ENCODE results near the gene UBA7.
"Not testable (repeated sequence)": the region's sequence is repeated elsewhere in the genome, so short reads cannot be mapped to it uniquely, and the experiment has no call there.

The UBA7 gene, protein sequence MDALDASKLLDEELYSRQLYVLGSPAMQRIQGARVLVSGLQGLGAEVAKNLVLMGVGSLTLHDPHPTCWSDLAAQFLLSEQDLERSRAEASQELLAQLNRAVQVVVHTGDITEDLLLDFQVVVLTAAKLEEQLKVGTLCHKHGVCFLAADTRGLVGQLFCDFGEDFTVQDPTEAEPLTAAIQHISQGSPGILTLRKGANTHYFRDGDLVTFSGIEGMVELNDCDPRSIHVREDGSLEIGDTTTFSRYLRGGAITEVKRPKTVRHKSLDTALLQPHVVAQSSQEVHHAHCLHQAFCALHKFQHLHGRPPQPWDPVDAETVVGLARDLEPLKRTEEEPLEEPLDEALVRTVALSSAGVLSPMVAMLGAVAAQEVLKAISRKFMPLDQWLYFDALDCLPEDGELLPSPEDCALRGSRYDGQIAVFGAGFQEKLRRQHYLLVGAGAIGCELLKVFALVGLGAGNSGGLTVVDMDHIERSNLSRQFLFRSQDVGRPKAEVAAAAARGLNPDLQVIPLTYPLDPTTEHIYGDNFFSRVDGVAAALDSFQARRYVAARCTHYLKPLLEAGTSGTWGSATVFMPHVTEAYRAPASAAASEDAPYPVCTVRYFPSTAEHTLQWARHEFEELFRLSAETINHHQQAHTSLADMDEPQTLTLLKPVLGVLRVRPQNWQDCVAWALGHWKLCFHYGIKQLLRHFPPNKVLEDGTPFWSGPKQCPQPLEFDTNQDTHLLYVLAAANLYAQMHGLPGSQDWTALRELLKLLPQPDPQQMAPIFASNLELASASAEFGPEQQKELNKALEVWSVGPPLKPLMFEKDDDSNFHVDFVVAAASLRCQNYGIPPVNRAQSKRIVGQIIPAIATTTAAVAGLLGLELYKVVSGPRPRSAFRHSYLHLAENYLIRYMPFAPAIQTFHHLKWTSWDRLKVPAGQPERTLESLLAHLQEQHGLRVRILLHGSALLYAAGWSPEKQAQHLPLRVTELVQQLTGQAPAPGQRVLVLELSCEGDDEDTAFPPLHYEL

DNA sequence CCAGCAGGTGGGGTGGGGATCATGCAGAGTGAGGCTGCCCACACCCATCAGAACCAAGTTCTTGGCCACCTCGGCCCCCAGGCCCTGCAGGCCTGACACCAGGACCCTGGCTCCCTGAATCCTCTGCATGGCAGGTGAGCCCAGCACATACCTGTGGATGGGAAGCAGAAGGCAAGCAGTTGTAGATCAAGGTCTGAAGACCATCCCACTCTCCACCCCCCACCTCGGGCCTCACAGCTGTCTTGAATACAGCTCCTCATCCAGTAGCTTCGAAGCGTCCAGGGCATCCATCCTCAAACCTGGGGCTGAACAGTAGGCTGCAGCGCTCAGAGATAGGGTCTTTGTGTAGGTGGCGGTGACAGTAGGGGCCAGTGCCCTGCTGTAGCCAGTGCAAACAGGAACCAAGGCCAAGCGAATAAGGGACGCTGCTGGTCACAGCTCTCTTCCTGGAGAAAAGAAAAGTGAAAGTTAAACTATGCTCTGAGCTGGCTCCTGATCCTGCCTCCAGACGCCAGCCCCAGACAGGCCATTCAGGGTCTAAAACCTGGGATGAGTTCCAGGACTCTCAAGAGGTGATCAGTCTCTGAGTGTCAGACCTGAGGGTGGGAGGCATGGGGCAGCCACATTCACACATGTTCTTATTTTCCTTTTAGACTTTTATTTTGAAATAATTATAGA lies at the start of gene UBA7:
UBA7 (minus strand) TSS at position 457 of the 678 bp plus-strand sequence; CDS start at position 291, 166 bp downstream.
- no peak for DNase-seq

DNA sequence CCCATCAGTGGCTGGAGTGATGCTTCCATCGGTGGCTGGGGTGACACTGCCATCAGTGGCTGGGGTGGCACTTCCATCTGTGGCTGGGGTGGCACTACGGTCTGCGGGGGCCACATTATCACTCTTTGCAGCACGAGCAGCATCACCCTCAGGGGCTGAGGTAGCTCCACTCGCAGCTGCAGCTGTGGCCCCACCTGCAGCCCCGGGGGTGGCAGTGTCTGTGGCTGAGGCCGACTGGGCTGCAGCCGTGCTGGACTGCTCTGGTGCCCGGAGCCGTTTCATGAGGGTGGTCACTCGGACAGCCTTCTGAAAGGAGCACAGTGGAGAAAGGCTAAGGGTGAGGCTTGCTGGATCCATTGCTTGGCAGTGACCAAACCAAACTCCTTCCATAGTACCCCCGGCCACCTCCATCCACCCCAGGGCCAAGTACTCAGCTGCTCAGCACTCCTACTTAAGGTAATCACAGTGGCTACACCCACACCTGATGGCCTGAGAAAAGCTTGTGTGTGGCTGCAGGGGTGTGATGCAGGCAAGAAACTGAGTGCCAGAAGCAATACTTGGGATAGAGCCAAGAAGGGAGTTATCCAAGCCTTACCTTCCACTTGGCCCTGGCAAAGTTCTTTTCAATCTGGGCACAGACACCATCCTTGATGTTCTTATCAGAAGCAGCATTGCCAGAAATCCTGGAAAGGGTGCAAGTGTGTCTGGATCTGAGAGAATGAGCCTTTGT lies 46.0 kb upstream of the UBA7 start:
- no peak for DNase-seq

DNA sequence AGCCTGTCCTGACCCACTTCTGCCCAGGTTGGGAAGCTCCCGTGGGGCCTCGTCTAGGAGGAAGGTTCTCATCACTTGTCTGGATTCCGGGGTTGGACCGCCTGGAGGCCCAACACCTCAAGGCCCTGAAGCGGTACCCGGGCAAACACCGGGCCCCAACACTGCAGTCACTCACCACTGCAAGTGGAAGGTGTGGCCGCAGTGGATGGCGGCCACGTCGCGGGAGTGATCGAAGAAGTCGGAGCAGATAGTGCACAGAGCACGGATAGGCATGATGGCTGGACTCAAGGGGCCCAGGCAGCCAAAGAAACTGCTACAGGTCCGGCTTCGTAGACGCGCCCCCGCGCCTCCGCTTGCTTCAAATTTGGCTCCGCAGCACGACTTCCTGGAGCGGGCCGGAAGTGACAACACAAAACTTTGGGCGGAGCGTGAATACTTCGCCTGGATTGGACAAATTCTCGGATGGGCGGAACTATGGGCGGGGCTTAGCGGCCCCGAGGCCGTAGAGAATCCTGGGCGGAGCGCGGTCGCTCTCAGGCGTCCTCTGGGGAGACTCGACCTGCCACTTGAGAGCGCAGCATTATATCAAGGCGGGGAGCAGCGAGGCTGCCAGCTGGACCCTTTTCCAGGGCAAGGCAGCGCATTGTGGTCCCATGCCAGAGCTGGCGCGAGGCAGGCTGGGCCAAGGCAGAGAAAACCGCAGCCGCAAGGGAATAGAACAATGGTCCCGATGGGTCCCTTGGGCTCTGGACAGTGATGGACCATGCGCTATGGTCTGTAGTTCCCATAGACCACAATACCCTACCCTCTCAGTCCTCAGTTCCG lies 42.6 kb upstream of the UBA7 start, which contains the start of gene TRAIP:
TRAIP (minus strand) TSS at position 384 of the 825 bp plus-strand sequence; CDS start at position 273, 111 bp downstream.
- DNase-seq: peak; percentile 90

DNA sequence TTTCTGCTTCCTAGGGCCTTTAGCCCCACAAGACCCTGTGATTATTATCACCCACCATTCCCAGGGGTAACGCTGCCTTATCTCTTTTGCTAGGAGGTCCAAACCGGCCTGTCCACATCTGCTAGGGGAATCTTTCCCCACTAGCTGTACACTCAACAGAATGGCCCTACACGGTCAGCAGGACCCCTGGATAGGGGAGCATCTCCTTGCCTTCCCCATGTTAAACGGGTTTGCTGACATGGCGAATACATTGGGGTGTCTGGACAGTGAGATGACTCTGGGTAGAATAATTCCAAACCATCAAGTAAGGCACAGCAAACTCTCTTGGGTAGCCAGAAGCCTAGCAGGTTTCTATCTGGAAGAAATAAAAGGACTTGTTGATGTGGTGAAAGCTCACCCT lies 41.9 kb upstream of the UBA7 start:
- DNase-seq: no peak

DNA sequence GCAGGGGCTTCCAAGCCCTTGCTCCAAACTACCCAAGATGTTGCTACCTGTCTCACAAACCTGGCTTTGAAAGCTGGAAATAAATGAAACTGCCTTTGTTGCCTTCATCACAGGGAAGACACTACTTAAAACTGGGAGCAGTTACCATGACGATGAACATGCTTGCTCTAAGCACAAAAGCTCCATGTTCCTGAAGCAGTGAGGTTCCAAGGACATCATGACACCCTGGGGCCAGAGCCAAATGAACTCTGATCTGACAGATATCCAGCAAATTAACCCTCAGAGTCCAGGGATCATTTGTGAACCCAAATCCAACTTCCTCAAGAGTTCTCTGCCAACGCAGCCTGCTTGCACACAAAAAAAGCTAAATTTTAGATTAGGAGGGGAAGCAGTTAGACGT lies 31.9 kb upstream of the UBA7 start:
- no peak for DNase-seq

DNA sequence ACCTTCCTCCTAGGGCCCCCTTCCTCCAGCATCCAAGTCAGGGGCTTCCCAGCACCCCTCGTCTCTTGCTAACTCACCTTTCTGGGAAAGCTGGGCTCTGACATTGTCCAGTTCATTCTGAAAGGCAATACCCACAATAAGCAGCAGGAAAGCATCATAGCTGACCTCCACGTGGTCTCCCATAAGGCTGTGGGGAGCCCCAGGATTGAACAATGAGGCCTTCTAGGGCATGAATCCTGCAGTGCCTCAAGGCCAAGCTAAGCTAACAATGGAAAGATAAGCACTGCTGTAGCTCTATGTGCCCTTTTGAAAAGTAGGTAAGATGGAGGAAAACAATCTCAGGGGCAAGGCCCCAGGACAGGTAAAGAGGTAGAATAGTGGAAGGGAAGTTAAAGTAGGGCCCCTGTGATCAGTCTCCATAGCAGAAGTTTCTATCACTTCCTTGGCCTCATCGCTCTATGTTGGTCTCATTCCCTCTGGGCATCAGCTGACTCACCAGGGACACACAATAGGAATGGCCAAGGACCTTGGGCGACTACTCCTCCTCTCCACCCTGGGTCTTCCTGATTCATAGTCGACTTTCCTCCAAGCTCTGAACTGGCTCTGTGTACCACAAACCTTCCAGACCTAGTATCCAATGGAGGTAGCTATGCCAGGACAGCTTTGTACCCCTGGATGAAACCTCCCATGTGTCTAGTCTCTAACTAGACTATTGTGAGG lies 30.9 kb upstream of the UBA7 start:
- DNase-seq: no peak

DNA sequence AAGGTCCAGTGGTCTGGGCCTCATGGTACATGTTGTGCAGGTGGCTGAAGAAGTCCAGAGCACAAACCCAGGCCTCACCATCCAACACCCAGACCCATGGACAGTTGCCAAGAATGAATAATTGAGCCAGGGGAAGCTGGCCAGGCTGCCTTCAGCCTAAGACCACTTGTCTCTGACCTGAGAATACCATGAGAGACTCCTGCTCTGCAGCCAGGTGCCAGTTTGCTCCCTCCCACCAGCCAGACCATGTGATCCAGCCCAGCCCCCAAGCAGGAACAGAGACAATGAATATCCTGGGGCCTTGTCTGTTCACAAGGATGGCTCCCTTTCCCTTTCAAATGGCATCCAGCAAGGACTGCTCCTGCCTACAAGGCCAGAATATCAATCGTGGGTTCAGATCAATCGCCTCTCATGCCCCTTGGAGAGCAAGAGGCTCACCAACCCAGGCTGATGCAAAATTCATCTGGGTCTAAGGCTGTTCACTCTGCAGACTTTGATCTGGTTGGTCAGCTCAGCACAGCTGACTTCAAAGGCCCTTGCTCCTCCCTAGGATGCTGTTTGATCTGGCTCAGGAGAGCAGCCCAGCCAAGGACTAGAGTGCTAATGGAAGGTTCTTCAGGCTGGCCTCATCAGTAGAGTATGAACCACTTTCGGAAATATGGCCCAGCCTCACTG lies 29.2 kb upstream of the UBA7 start:
- no peak for DNase-seq

DNA sequence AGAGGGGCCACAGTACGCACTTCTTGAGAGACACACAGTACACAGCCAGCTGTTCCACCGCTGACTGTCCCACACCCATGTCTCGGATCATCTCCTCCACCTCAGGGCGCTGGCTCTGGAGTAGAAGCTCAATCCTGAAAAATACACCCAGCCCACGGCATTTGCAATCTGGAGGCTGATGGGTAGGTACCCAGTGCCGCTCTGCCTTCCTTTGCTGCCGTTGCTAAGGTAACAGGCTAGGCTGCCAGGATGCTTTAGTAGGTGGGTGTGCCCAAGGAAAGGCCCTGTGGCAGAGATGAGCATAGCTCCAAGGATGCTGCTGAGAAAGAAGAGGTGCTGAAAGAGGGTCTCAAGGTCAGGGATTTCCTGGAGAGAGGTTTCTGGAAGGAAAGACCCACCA lies 28.1 kb upstream of the UBA7 start:
- DNase-seq: no peak

DNA sequence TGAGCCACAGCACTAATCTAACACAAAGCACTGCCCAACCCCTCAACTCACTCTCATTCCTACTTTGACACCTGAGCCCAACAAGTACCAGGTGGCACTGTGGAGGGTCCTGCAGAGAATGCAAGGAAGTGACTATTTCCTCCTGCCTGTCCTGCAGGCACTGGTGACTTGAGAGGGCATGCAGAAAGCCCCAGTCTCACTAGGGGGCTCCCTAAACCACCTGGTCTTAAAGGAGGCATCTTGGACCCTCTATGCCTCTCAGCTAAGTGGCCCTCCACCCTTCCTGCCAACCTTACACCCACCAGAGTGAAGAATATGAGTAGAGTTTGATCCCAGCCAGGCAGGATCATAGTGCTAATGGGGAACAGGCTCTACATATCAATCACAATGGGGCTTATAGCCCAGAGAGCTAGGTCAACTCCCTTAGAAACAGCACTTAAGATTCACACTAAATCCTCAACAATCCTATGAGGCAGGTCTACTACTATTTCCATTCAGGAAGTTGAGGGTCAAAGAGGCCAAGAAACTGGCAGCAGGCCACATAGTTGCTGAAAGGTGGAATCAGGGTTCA lies 27.5 kb upstream of the UBA7 start:
- no peak for DNase-seq

DNA sequence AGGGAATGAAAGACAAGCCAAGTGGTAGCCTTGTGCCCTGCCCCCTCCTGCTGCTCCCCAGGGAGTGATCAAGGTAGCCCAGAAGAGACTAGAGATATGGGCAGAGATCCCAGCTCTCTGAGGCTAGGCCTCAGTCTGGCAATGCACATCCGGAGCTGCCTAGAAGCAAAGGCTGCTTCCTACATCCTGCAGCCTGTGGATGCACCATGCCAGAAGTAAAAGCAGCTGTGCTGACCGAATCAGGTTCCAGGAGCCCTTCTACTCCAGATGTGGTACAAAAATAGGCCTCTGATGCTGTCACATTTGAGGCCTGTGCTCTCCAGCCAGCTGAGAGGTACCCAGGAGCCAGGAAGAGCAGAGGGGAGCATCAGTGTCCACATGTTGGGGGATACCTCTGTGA lies 26.6 kb upstream of the UBA7 start:
- no peak for DNase-seq

DNA sequence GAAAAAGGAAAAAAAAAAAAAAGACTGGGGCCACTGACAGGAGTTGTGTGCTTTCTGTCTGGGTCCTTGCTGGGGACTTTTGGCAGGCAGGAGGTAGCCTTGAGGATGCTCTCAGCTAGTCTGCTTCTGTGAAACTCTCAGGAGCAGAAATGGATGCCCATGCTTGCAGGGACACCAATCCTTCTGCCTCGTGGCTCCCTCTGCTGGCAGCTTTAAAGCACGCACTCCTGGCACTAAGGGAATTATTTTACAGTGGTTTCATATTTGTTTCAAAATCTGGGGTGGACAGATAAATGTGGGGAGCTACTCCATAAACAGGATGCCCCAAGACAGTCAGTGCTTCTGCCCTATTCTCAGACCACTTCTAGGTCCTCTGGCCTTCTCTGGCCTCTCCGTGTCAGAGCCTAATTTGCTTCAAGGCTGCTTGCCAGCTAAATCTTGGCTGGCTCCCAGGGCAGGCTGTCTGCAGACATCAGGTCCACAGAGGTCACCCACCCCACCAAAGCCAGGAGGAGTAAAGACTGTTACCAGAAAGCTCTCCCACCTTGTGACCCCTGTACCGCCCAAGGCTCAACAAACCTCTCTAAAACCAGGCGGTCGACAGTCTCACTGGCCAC lies 25.5 kb upstream of the UBA7 start:
- peak; percentile 29 to 38 for DNase-seq

DNA sequence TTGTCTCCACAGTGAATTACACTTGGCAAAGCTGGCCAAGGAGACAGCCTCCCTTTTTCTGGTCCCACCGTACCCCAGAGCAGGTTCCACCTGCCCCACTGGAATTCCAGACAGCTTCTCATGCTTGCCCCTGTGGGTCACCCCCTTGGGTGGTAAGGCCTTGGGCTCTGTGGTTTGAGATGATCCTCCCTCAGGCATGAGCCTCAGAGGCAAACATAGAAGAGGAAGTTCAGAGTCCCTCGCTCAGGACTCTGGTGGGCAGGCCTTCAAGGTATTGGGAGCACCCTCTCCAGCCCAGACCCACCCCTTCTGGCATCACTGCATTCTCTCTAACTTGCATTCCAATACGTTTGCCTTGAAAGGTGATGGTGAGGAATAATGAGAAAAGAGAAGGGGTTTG lies 17.6 kb upstream of the UBA7 start:
- no peak for DNase-seq

DNA sequence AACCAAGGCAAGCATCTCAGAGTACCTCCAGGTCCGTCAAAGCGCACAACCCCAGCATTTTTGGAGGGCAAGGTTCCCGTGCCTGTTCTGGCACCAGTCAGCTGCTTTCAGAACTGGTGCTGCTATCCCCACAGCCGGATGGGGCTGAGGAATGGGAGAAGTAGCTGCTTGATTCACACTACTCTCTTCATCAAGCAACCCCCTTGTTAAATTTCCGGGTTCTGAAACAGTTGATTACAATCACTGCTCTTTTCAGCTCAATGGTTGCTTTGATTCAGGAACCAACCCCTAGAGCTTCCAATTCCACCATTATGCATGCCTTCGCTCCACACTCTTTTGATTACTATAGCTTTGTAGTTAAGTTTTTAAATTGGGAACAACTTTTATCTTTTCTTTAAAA lies 12.3 kb upstream of the UBA7 start:
- no peak for DNase-seq

DNA sequence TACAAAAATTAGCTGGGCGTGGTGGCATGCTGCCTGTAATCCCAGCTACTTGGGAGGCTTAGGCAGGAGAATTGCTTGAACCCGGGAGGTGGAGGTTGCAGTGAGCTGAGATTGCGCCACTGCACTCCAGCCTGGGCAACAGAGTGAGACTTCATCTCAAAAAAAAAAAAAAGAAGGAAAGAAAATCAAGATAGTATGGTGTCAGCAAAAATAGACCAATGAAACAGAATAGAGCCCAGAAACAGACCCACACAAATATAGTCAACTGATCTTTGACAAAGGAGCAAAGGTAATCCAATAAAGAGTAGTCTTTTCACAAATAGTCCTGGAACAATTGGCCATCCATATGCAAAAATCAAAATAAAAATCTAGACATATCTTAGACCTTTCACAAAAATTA lies 9.4 kb upstream of the UBA7 start:
- not testable (repeated sequence) for DNase-seq

DNA sequence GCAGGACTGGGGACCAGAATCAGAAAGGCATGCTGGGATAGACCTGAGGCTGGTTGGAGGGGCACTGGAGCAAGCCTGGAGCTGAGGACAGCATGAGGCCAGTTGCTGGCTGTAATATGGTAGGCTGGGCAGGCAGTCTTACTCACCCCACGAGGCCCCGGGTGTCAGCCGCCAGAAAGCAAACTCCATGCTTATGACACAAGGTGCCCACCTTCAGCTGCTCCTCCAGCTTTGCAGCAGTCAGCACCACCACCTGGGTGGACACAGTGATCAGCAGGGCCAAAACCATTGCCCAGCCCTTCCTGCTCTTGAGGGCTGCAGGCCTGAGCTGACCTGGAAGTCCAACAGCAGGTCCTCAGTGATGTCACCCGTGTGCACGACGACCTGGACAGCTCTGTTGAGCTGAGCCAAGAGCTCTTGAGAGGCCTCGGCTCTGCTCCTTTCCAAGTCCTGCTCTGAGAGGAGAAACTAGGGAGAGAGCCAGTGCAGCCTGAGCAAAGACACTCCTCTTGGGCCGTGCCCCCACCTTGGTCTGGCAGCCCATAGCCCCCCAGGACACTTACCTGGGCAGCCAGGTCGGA lies 747 bp downstream of the UBA7 start:
- no peak for DNase-seq

DNA sequence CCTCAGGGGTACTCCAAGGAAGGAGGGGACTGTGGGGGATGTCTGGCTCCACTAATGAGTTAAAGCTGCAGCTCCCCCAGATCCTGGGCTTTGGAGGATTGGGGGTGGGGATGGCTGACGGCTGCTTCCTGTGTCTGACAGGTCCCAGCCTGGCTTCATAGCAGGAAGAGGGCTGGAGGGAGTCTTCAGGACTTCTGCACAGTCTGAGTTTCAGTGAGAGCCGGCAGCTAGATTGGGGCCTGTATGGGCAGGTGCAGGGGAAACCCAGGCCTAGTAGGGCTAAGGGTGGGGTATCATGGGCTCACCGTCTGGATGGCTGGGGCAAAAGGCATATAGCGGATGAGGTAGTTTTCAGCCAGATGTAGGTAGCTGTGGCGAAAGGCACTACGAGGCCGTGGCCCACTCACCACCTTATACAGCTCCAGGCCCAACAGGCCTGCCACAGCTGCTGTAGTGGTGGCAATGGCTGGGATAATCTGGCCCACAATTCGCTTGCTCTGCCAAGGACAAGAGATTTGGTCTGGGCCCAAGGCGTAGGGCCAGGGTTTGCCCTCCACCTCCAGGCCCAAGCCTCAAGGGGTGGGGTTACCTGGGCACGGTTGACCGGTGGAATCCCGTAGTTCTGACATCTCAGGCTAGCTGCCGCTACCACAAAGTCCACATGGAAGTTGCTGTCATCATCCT lies 6.2 kb downstream of the UBA7 start:
- no peak for DNase-seq

DNA sequence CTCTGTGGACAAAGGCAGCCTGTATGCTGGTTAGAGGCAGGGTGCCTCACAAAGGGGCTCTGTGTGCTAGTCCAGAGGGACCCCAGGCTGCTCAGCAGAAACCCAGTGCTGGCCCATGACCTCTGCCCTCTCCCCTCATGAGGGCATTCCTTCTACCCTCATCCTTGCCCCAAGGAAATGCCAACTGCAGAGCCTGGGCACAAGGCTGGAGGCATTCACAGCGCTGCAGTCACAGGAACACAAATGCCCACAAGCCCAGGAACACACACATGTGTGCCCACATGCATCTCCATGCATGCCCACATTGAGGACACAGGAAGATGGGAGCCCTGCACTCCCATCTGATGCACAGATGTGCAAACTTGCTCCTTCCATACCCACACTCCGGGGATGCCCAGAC lies 6.9 kb downstream of the UBA7 start:
- DNase-seq: no peak
